GM18858 (cell line): ENCODE data around the gene CCL18.
"Not testable (repeated sequence)": the region's sequence is repeated elsewhere in the genome, so short reads cannot be mapped to it uniquely, and the experiment has no call there.

Experiments used
- ATAC-seq: cut with Tn5 transposase; IDR thresholded peaks from one replicate; pipeline ENCODE4 v1.9.1; 2021; ENCODE audit not compliant: unreplicated experiment

Gene CCL18

GRCh38 chr17:36070427-36070826 lies 6.4 kb downstream of the CCL18 start:
- no peak for ATAC-seq

GRCh38 chr17:36071751-36072150 lies 7.7 kb downstream of the CCL18 start:
- ATAC-seq: no peak

GRCh38 chr17:36072431-36073121 lies 8.5 kb downstream of the CCL18 start:
- no peak for ATAC-seq

GRCh38 chr17:36074365-36074764 lies 10.3 kb downstream of the CCL18 start:
- ATAC-seq: no peak

GRCh38 chr17:36081681-36082471 lies 17.8 kb downstream of the CCL18 start:
- not testable (repeated sequence) for ATAC-seq

- not testable (repeated sequence) for ATAC-seq
Observed at GRCh38 chr17:36082482-36083120, 18.5 kb downstream of the CCL18 start.

GRCh38 chr17:36083691-36084090 lies 19.6 kb downstream of the CCL18 start:
- ATAC-seq: not testable (repeated sequence)

- ATAC-seq: no peak
Observed at GRCh38 chr17:36085765-36086164, 21.7 kb downstream of the CCL18 start.

- no peak for ATAC-seq
Observed at GRCh38 chr17:36086791-36087190, 22.7 kb downstream of the CCL18 start.

- not testable (repeated sequence) for ATAC-seq
Observed at GRCh38 chr17:36087471-36087870, 23.4 kb downstream of the CCL18 start.

- not testable (repeated sequence) for ATAC-seq
Observed at GRCh38 chr17:36087897-36088572, 24.0 kb downstream of the CCL18 start.

- ATAC-seq: no peak
Observed at GRCh38 chr17:36088670-36089338, 24.7 kb downstream of the CCL18 start.

- no peak for ATAC-seq
Observed at GRCh38 chr17:36089339-36089865, 25.3 kb downstream of the CCL18 start.

GRCh38 chr17:36089888-36090836 lies 26.1 kb downstream of the CCL18 start, which contains the start of gene CCL3:
Gene CCL3 (minus strand): TSS chr17:36090143. CDS start chr17:36090058, 85 bp downstream.
- ATAC-seq: peak; percentile 52

GRCh38 chr17:36092230-36092629 lies 28.2 kb downstream of the CCL18 start:
- ATAC-seq: no peak

- ATAC-seq: not testable (repeated sequence)
Observed at GRCh38 chr17:36092715-36093114, 28.6 kb downstream of the CCL18 start.

- ATAC-seq: no peak
Observed at GRCh38 chr17:36094232-36094631, 30.2 kb downstream of the CCL18 start.

- no peak for ATAC-seq
Observed at GRCh38 chr17:36094746-36095145, 30.7 kb downstream of the CCL18 start.

GRCh38 chr17:36095992-36096391 lies 31.9 kb downstream of the CCL18 start:
- no peak for ATAC-seq
